ENCODE results near the gene SLC19A1. TPM values are rescaled to one million over a fixed set of nuclear protein-coding genes. Genes with fewer than 3 reads are reported as not detected.

Gene SLC19A1
- total RNA-seq, 4 donors from 2014 or later: 1.5 to 8.6 (median 5.3) TPM

- ATAC-seq: no peak
- peaks cover 0 to 76% of the 10 kb centered on the region in 2 donors for H3K36me3 ChIP-seq
- no peaks in the 10 kb centered on the region for H3K27me3 ChIP-seq
- H3K27ac ChIP-seq: no peak overlapping the region
- WGBS, 2 donors (ENCODE audit: low coverage in 1 of 2): 83% methylated on average over 7 of the region's 22 CpGs; no CpG with 5 or more reads in 1 of the 2 donors
- no peaks in the 10 kb centered on the region for H3K4me1 ChIP-seq
- no peak overlapping the region for H3K4me3 ChIP-seq
- TF ChIP-seq CTCF (IDR thresholded peaks at IDR 0.05): no peak
- no peak for TF ChIP-seq POLR2AphosphoS5 (IDR thresholded peaks at IDR 0.05)
- TF ChIP-seq POLR2A (IDR thresholded peaks at IDR 0.05): no peak
- no peak for TF ChIP-seq EP300 (IDR thresholded peaks at IDR 0.05)
- no peaks in the 10 kb centered on the region for H3K9me3 ChIP-seq
Observed at GRCh38 chr21:45496968-45497845, 45.0 kb downstream of the SLC19A1 start.

DNA sequence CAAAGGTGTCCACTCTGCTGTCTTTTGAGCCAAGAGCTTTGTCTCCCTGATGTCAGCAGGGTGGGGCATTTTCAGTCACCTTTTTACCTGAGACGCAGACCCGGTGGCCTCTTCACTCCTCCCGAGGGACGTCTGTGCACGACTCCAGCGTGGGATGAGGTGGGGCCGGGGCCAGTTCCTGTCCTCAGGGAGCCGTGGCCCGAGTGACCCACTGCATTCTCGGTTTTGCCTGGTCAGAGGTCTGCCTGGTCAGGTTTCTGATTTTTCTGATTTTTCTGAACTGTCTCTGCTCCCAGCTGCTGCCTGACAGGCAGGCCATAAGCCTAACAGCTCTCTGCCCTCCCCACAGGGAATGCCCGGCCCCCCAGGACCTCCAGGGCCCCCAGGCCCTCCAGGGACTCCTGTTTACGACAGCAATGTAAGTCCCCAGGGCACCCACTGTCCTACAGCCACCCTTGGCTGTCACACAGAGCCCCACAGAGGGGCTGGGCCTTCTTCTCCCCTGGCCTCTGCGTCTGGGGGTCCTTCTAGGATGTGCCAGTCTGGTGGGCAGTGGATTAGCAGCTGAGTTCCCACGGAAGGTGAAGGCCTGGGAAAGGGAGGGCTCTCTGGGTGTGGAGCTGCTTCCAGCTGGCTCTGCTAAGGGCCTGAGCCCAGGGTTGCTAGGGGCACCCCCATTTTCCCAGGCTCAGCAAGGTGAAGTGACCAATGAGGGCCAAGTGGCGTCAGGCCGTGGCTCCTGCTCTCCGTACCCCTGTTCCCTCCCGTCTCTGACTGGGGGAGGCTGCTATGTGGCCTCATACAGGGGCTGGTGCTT, 45.9 kb downstream of the SLC19A1 start:
- Histone ChIP-seq H3K27ac (no peak overlapping the region), H3K9me3 (no peaks in the 10 kb centered on the region), H3K27me3 (no peaks in the 10 kb centered on the region), H3K36me3 (peaks cover 0 to 84% of the 10 kb centered on the region in 2 donors), H3K4me1 (no peaks in the 10 kb centered on the region), H3K4me3 (no peak overlapping the region)
- TF ChIP-seq CTCF (IDR thresholded peaks at IDR 0.05) (no peak), EP300 (IDR thresholded peaks at IDR 0.05) (no peak), POLR2A (IDR thresholded peaks at IDR 0.05) (no peak), POLR2AphosphoS5 (IDR thresholded peaks at IDR 0.05) (no peak)
- no peak for ATAC-seq
- 88% methylated on average over 6 of the region's 18 CpGs; no CpG with 5 or more reads in 1 of the 2 donors for WGBS, 2 donors (ENCODE audit: low coverage in 1 of 2)

- H3K4me1 ChIP-seq: no peaks in the 10 kb centered on the region
- H3K27ac ChIP-seq: no peak overlapping the region
- TF ChIP-seq POLR2AphosphoS5 (IDR thresholded peaks at IDR 0.05) (no peak), CTCF (IDR thresholded peaks at IDR 0.05) (no peak), EP300 (IDR thresholded peaks at IDR 0.05) (no peak), POLR2A (IDR thresholded peaks at IDR 0.05) (no peak)
- WGBS, 2 donors (ENCODE audit: low coverage in 1 of 2): 62 to 91% methylated on average over 5 to 16 of the region's 30 CpGs
- peaks cover 0 to 97% of the 10 kb centered on the region in 2 donors for H3K36me3 ChIP-seq
- ATAC-seq: no peak
- no peaks in the 10 kb centered on the region for H3K27me3 ChIP-seq
- no peak overlapping the region for H3K4me3 ChIP-seq
- no peaks in the 10 kb centered on the region for H3K9me3 ChIP-seq
Observed at GRCh38 chr21:45494851-45495680, 47.2 kb downstream of the SLC19A1 start.

GRCh38 chr21:45494135-45494850, 47.9 kb downstream of the SLC19A1 start:
- H3K9me3 ChIP-seq: no peaks in the 10 kb centered on the region
- peaks cover 0 to 93% of the 10 kb centered on the region in 2 donors for H3K36me3 ChIP-seq
- no peaks in the 10 kb centered on the region for H3K4me1 ChIP-seq
- H3K27me3 ChIP-seq: no peaks in the 10 kb centered on the region
- no peak overlapping the region for H3K27ac ChIP-seq
- 80% methylated on average over 2 of the region's 27 CpGs; no CpG with 5 or more reads in 1 of the 2 donors for WGBS, 2 donors (ENCODE audit: low coverage in 1 of 2)
- no peak for ATAC-seq
- TF ChIP-seq POLR2A (IDR thresholded peaks at IDR 0.05) (no peak), CTCF (IDR thresholded peaks at IDR 0.05) (no peak), POLR2AphosphoS5 (IDR thresholded peaks at IDR 0.05) (no peak), EP300 (IDR thresholded peaks at IDR 0.05) (no peak)
- no peak overlapping the region for H3K4me3 ChIP-seq
